PC-9 (cell line): ENCODE results near the gene PHF19.

ENCODE experiments used
- CTCF ChIP-seq: fragments of 200-600 bp; sonication (generic); conservative IDR thresholded peaks from 2 replicates; pipeline ENCODE4 v1.6.1; 2017; ENCODE audit warnings: mixed run types, antibody characterized with exemption, mild to moderate bottlenecking, moderate library complexity
- EZH2 ChIP-seq: fragments of 200-600 bp; sonication (generic); IDR thresholded peaks from 2 replicates; pipeline ENCODE4 v1.8.0; 2017; ENCODE audit warnings: antibody characterized with exemption, low read depth

GRCh38 chr9:120873512-120873911 lies 3.5 kb downstream of the PHF19 start:
- TF ChIP-seq CTCF (no peak), EZH2 (no peak)
